ENCODE results near the gene TEF. TPM values are rescaled to one million over a fixed set of nuclear protein-coding genes. Genes with fewer than 3 reads are reported as not detected.
A peak's percentile ranks its signal among the peaks of the same experiment; 100 is the strongest.

Gene TEF
- total and polyA plus RNA-seq, 2 donors from 2014 or later = 19.4 to 34.9 TPM

GRCh38 chr22:41448189-41448808 is 66.6 kb downstream of the TEF start:
- peak overlapping the region; percentile 97 to 100 for H3K27ac ChIP-seq (ENCODE audit: low read depth in 2 of 2, low read length in 2 of 2)
- H3K27me3 ChIP-seq (ENCODE audit: control insufficient read depth, insufficient read depth, low read length) = no peaks in the 10 kb centered on the region
- TF ChIP-seq CTCF (IDR thresholded peaks at IDR 0.05; ENCODE audit: borderline replicate concordance, extremely low read depth, insufficient read depth) = no peak
- DNase-seq (peak; percentile 98 to 100 (median 99)), FAIRE-seq (peak; percentile 98)
- no peaks in the 10 kb centered on the region for H3K9me3 ChIP-seq (ENCODE audit: control insufficient read depth in 2 of 3, insufficient read depth in 1 of 3, low read length in 3 of 3)
- H3K4me1 ChIP-seq (ENCODE audit: control insufficient read depth in 2 of 3, insufficient read depth in 2 of 3, low read depth in 1 of 3, low read length in 3 of 3) = peaks cover 3 to 12% (median 4%) of the 10 kb centered on the region in 3 donors
- intact Hi-C loops (cut with DNase I) = no loop called here
- no peaks in the 10 kb centered on the region for H3K36me3 ChIP-seq (ENCODE audit: control insufficient read depth in 2 of 3, insufficient read depth in 3 of 3, low read length in 3 of 3)
- peak overlapping the region; percentile 66 to 100 (median 77) for H3K9ac ChIP-seq (ENCODE audit: low read length in 3 of 3)
- H3K4me3 ChIP-seq (ENCODE audit: low read length in 3 of 3) = peak overlapping the region; percentile 81 to 97 (median 96)

Other genes starting within 250 kb of the TEF start
- 25.1 TPM for gene L3MBTL2, start 176.6 kb upstream of the TEF start, total RNA-seq
- gene L3MBTL2, start 176.6 kb upstream of the TEF start, polyA plus RNA-seq (ENCODE audit: insufficient read depth, low read depth, low replicate concordance) = 16.4 TPM
- 2.7 TPM for gene CHADL, start 141.0 kb upstream of the TEF start, total RNA-seq
- gene CHADL, start 141.0 kb upstream of the TEF start, polyA plus RNA-seq (ENCODE audit: insufficient read depth, low read depth, low replicate concordance) = 4.8 TPM
- gene RANGAP1, start 95.8 kb upstream of the TEF start, total RNA-seq = 38.8 TPM
- gene RANGAP1, start 95.8 kb upstream of the TEF start, polyA plus RNA-seq (ENCODE audit: insufficient read depth, low read depth, low replicate concordance) = 40.8 TPM
- 68.6 TPM for gene ZC3H7B, start 80.4 kb upstream of the TEF start, total RNA-seq
- gene ZC3H7B, start 80.4 kb upstream of the TEF start, polyA plus RNA-seq (ENCODE audit: insufficient read depth, low read depth, low replicate concordance) = 28.3 TPM
- gene TOB2, start 64.9 kb downstream of the TEF start, total RNA-seq = 54.3 TPM
- gene TOB2, start 64.9 kb downstream of the TEF start, polyA plus RNA-seq (ENCODE audit: insufficient read depth, low read depth, low replicate concordance) = 20.8 TPM
- 34.0 TPM for gene PHF5A, start 86.8 kb downstream of the TEF start, total RNA-seq
- 42.2 TPM for gene PHF5A, start 86.8 kb downstream of the TEF start, polyA plus RNA-seq (ENCODE audit: insufficient read depth, low read depth, low replicate concordance)
- gene ACO2, start 87.2 kb downstream of the TEF start, total RNA-seq = 119 TPM
- gene ACO2, start 87.2 kb downstream of the TEF start, polyA plus RNA-seq (ENCODE audit: insufficient read depth, low read depth, low replicate concordance) = 262 TPM
- gene POLR3H, start 162.5 kb downstream of the TEF start, total RNA-seq = 39.4 TPM
- 37.4 TPM for gene POLR3H, start 162.5 kb downstream of the TEF start, polyA plus RNA-seq (ENCODE audit: insufficient read depth, low read depth, low replicate concordance)
- 7.8 TPM for gene CSDC2, start 179.1 kb downstream of the TEF start, total RNA-seq
- gene CSDC2, start 179.1 kb downstream of the TEF start, polyA plus RNA-seq (ENCODE audit: insufficient read depth, low read depth, low replicate concordance) = 47.1 TPM
- gene PMM1, start 207.9 kb downstream of the TEF start, total RNA-seq = 36.4 TPM
- gene PMM1, start 207.9 kb downstream of the TEF start, polyA plus RNA-seq (ENCODE audit: insufficient read depth, low read depth, low replicate concordance) = 127 TPM
- gene DESI1, start 239.1 kb downstream of the TEF start, total RNA-seq = 29.1 TPM
- 28.6 TPM for gene DESI1, start 239.1 kb downstream of the TEF start, polyA plus RNA-seq (ENCODE audit: insufficient read depth, low read depth, low replicate concordance)
- 183 TPM for gene XRCC6, start 239.4 kb downstream of the TEF start, total RNA-seq
- 168 TPM for gene XRCC6, start 239.4 kb downstream of the TEF start, polyA plus RNA-seq (ENCODE audit: insufficient read depth, low read depth, low replicate concordance)

All from kidney (tissue), 14 donors.